ENCODE results near the gene CAD. TPM values are rescaled to one million over a fixed set of nuclear protein-coding genes. Genes with fewer than 3 reads are reported as not detected.

Gene CAD
- total RNA-seq, 3 donors from 2014 or later (not counting 1 experiment from before 2014, with no cell fraction given) = 21.8 to 26.6 (median 24.0) TPM

DNA sequence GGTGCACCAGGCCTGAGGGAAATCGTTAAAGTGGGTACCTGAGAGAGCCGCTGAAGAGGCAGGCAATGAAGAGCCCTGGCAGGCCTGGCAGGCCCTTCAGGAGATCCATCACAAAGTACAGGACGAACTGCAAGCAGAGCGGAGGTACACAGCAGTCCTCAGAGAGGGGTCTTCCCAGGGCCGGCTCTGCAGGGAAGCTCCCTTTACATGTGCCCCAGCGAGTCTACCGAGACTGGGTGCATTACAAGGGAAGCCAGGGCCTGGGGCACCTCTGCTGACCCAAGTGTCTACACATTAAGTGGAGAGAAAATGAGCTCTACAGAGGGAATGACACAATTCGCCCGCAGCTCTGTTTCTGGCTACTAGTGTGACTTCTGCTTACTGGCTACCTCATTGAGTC is 13.4 kb upstream of the CAD start:
- TF ChIP-seq, protein P1, sequence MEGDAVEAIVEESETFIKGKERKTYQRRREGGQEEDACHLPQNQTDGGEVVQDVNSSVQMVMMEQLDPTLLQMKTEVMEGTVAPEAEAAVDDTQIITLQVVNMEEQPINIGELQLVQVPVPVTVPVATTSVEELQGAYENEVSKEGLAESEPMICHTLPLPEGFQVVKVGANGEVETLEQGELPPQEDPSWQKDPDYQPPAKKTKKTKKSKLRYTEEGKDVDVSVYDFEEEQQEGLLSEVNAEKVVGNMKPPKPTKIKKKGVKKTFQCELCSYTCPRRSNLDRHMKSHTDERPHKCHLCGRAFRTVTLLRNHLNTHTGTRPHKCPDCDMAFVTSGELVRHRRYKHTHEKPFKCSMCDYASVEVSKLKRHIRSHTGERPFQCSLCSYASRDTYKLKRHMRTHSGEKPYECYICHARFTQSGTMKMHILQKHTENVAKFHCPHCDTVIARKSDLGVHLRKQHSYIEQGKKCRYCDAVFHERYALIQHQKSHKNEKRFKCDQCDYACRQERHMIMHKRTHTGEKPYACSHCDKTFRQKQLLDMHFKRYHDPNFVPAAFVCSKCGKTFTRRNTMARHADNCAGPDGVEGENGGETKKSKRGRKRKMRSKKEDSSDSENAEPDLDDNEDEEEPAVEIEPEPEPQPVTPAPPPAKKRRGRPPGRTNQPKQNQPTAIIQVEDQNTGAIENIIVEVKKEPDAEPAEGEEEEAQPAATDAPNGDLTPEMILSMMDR (IDR thresholded peaks at IDR 0.05) = no peak
- H3K27me3 Mint-ChIP-seq (ENCODE audit: low read depth in 2 of 2) = no peaks in the 10 kb centered on the region
- Histone ChIP-seq H3K27ac (ENCODE audit: low read length) (no peak overlapping the region), H3K4me1 (ENCODE audit: control insufficient read depth, insufficient read depth, low read length) (no peaks in the 10 kb centered on the region), H3K9me3 (ENCODE audit: control insufficient read depth, insufficient read depth, low read length) (no peaks in the 10 kb centered on the region), H3K27me3 (ENCODE audit: control insufficient read depth, insufficient read depth, low read length) (no peaks in the 10 kb centered on the region), H3K4me3 (ENCODE audit: low read length) (no peak overlapping the region), H3K36me3 (ENCODE audit: control insufficient read depth, insufficient read depth, low read length) (peaks cover 50% of the 10 kb centered on the region)
- H3K36me3 Mint-ChIP-seq = peaks cover 12% of the 10 kb centered on the region
- 97% methylated on average over 9 of the region's 9 CpGs for WGBS (ENCODE audit: insufficient coverage)
- H3K4me1 Mint-ChIP-seq = peaks cover 0 to 5% of the 10 kb centered on the region in 2 donors
- no peak overlapping the region for H3K27ac Mint-ChIP-seq
- intact Hi-C loops (cut with micrococcal nuclease) = no loop called here
- no peak for ATAC-seq
- H3K9me3 Mint-ChIP-seq = no peaks in the 10 kb centered on the region
- DNase-seq = no peak
- H3K4me3 Mint-ChIP-seq = no peak overlapping the region

DNA sequence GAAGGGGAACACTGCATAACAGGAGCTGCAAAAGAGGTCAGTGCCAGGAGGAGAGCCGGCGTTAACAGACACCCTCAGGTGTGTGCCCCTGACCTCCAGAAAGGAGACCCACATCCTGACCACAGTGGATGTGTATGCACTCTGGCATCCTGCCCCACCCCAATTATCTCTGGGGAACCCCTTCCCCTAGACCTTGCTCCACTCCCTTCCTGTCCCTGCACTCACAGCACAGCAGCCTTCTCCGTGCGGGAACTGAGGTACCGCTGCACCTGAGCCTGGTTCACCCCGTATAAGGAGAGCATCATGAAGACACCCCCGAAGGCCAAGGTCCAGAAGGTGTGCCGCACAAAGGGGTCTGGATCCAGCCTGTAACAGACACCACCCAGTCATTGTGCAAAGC is 12.6 kb upstream of the CAD start:
- 84% methylated on average over 8 of the region's 8 CpGs for WGBS (ENCODE audit: insufficient coverage)
- Histone ChIP-seq H3K4me1 (ENCODE audit: control insufficient read depth, insufficient read depth, low read length) (no peaks in the 10 kb centered on the region), H3K27ac (ENCODE audit: low read length) (no peak overlapping the region), H3K36me3 (ENCODE audit: control insufficient read depth, insufficient read depth, low read length) (peaks cover 52% of the 10 kb centered on the region), H3K27me3 (ENCODE audit: control insufficient read depth, insufficient read depth, low read length) (no peaks in the 10 kb centered on the region), H3K9me3 (ENCODE audit: control insufficient read depth, insufficient read depth, low read length) (no peaks in the 10 kb centered on the region), H3K4me3 (ENCODE audit: low read length) (no peak overlapping the region)
- ATAC-seq (no peak), DNase-seq (no peak)
- H3K4me1 Mint-ChIP-seq = peaks cover 4 to 5% of the 10 kb centered on the region in 2 donors
- no peak overlapping the region for H3K27ac Mint-ChIP-seq
- no peaks in the 10 kb centered on the region for H3K27me3 Mint-ChIP-seq (ENCODE audit: low read depth in 2 of 2)
- TF ChIP-seq, protein P1 (IDR thresholded peaks at IDR 0.05) = no peak
- no peaks in the 10 kb centered on the region for H3K9me3 Mint-ChIP-seq
- H3K4me3 Mint-ChIP-seq = no peak overlapping the region
- intact Hi-C loops (cut with micrococcal nuclease) = no loop called here
- peaks cover 12% of the 10 kb centered on the region for H3K36me3 Mint-ChIP-seq

DNA sequence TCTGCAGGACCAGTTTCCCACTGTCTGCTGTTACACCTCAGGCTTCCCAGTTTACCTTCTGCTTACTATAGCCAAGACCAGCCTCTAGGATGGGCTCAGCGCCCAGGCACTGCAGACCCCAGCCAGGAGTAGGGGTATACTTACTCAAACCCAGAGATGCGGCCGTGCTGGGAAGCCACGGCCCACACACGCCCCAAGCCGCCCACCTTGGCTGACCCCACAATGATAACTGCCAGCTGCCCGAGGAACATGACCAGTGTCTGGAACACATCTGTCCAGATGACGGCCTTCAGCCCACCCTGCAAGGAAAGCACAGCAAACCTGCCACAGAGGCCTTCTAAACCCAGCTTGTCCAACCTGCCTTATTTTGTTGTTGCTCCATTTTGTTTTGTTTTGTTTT is 12.0 kb upstream of the CAD start:
- H3K27ac Mint-ChIP-seq = no peak overlapping the region
- WGBS (ENCODE audit: insufficient coverage) = 95% methylated on average over 8 of the region's 8 CpGs
- no peak overlapping the region for H3K4me3 Mint-ChIP-seq
- H3K36me3 Mint-ChIP-seq = peaks cover 12% of the 10 kb centered on the region
- ATAC-seq (no peak), DNase-seq (no peak)
- H3K4me3 ChIP-seq (ENCODE audit: low read length) = no peak overlapping the region
- H3K27me3 ChIP-seq (ENCODE audit: control insufficient read depth, insufficient read depth, low read length) = no peaks in the 10 kb centered on the region
- intact Hi-C loops (cut with micrococcal nuclease) = no loop called here
- no peaks in the 10 kb centered on the region for H3K4me1 ChIP-seq (ENCODE audit: control insufficient read depth, insufficient read depth, low read length)
- H3K9me3 ChIP-seq (ENCODE audit: control insufficient read depth, insufficient read depth, low read length) = no peaks in the 10 kb centered on the region
- peaks cover 5 to 9% of the 10 kb centered on the region in 2 donors for H3K4me1 Mint-ChIP-seq
- no peaks in the 10 kb centered on the region for H3K27me3 Mint-ChIP-seq (ENCODE audit: low read depth in 2 of 2)
- H3K27ac ChIP-seq (ENCODE audit: low read length) = no peak overlapping the region
- TF ChIP-seq, protein P1 (IDR thresholded peaks at IDR 0.05) = no peak
- H3K36me3 ChIP-seq (ENCODE audit: control insufficient read depth, insufficient read depth, low read length) = peaks cover 50% of the 10 kb centered on the region
- H3K9me3 Mint-ChIP-seq = no peaks in the 10 kb centered on the region

DNA sequence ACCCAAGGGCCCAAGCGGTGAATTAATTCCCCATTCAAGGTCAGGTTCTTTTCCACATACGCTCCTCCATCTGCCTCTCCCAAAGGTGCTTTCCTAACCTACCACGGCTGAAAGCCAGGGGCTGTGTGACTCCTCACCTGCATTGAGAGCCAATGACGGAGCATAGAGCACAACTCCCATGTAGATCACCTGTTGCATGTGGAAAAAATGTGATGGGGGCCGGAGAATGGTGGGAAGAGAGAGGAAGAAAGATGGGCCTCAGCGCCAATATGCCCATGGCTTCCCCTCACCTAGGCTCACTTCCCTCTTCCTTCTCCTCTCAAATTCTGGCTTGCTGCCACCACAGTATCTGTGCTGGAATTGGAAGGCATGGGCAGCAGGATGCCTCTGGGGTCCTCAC is 10.8 kb upstream of the CAD start:
- DNase-seq (no peak), ATAC-seq (no peak)
- intact Hi-C loops (cut with micrococcal nuclease) = no loop called here
- Mint-ChIP-seq H3K9me3 (no peaks in the 10 kb centered on the region), H3K27me3 (ENCODE audit: low read depth in 2 of 2) (no peaks in the 10 kb centered on the region), H3K36me3 (peaks cover 12% of the 10 kb centered on the region), H3K4me1 (peaks cover 5 to 12% of the 10 kb centered on the region in 2 donors), H3K4me3 (no peak overlapping the region), H3K27ac (no peak overlapping the region)
- TF ChIP-seq, protein P1 (IDR thresholded peaks at IDR 0.05) = no peak
- Histone ChIP-seq H3K4me3 (ENCODE audit: low read length) (no peak overlapping the region), H3K36me3 (ENCODE audit: control insufficient read depth, insufficient read depth, low read length) (peaks cover 48% of the 10 kb centered on the region), H3K27ac (ENCODE audit: low read length) (no peak overlapping the region), H3K4me1 (ENCODE audit: control insufficient read depth, insufficient read depth, low read length) (peaks cover 5% of the 10 kb centered on the region), H3K27me3 (ENCODE audit: control insufficient read depth, insufficient read depth, low read length) (no peaks in the 10 kb centered on the region), H3K9me3 (ENCODE audit: control insufficient read depth, insufficient read depth, low read length) (no peaks in the 10 kb centered on the region)
- 93% methylated on average over 4 of the region's 6 CpGs for WGBS (ENCODE audit: insufficient coverage)

All from natural killer cell (primary cell).